WTC11 (cell line): Measurements from ENCODE around the gene UPF2. TPM values are rescaled to one million over a fixed set of nuclear protein-coding genes. Genes with fewer than 3 reads are reported as not detected.

ENCODE experiments used
- ATAC-seq: fragments of 200-7000 bp; cut with Tn5 transposase; 2 replicates; pipeline ENCODE4 v1.10.0; 2021; ENCODE audit warnings: mild to moderate bottlenecking, moderate library complexity
- CTCF ChIA-PET: fragments of 300-600 bp; sonication (Branson Sonifier 250); formaldehyde crosslinking; loops from one replicate; lab custom pipeline; 2021; ENCODE audit warnings: antibody characterized with exemption; lab: Charles Lee
- POLR2A ChIA-PET: fragments of 350-600 bp; sonication (Branson Sonifier 250); formaldehyde crosslinking; loops from one replicate; lab custom pipeline; 2021; ENCODE audit warnings: antibody characterized with exemption; lab: Charles Lee
- DNase-seq: peaks from one replicate; pipeline ENCODE4 v3.0.0; 2021; ENCODE audit warnings: low spot score
- H3K27ac Mint-ChIP-seq: 2 replicates; pipeline ENCODE4 v1.8.0; 2021; ENCODE audit warnings: mixed read lengths
- H3K27me3 Mint-ChIP-seq: 2 replicates; pipeline ENCODE4 v1.8.0; 2021; ENCODE audit warnings: low read depth, mild to moderate bottlenecking, moderate library complexity, mixed read lengths
- H3K36me3 Mint-ChIP-seq: 2 replicates; pipeline ENCODE4 v1.8.0; 2021; ENCODE audit warnings: mixed read lengths
- H3K4me1 Mint-ChIP-seq: 2 replicates; pipeline ENCODE4 v1.8.0; 2022; ENCODE audit warnings: mixed read lengths
- H3K4me3 Mint-ChIP-seq: 2 replicates; pipeline ENCODE4 v1.8.0; 2021; ENCODE audit warnings: mild to moderate bottlenecking, moderate library complexity, mixed read lengths
- H3K9me3 Mint-ChIP-seq: 2 replicates; pipeline ENCODE4 v1.8.0; 2021; ENCODE audit warnings: mixed read lengths
- ARID4B ChIP-seq: sonication (generic); formaldehyde crosslinking; IDR thresholded peaks from 2 replicates; pipeline ENCODE4 v1.8.0; 2023; ENCODE audit warnings: missing genetic modification reagents, mild to moderate bottlenecking, borderline replicate concordance
- CREB1 ChIP-seq: sonication (generic); formaldehyde crosslinking; IDR thresholded peaks from 2 replicates; pipeline ENCODE4 v1.8.0; 2023; ENCODE audit warnings: mild to moderate bottlenecking, missing genetic modification reagents
- ESRRA ChIP-seq: sonication (generic); formaldehyde crosslinking; IDR thresholded peaks from 2 replicates; pipeline ENCODE4 v1.8.1; 2022; ENCODE audit warnings: mild to moderate bottlenecking, missing genetic modification reagents, borderline replicate concordance
- ETV6 ChIP-seq: sonication (generic); formaldehyde crosslinking; IDR thresholded peaks from 2 replicates; pipeline ENCODE4 v1.8.1; 2022; ENCODE audit warnings: mild to moderate bottlenecking, missing genetic modification reagents
- FOXJ3 ChIP-seq: sonication (generic); formaldehyde crosslinking; IDR thresholded peaks from 2 replicates; pipeline ENCODE4 v1.9.0; 2021; ENCODE audit warnings: missing genetic modification reagents, mild to moderate bottlenecking, borderline replicate concordance
- GRHL2 ChIP-seq: fragments of 250-450 bp; sonication (Bioruptor Pico); IDR thresholded peaks from 2 replicates; pipeline ENCODE4 v1.8.0; 2022; ENCODE audit warnings: mild to moderate bottlenecking, moderate library complexity; ENCODE audit not compliant: insufficient replicate concordance, severe bottlenecking
- NR2C2 ChIP-seq: sonication (generic); formaldehyde crosslinking; IDR thresholded peaks from 2 replicates; pipeline ENCODE4 v1.8.0; 2022; ENCODE audit warnings: mild to moderate bottlenecking, missing genetic modification reagents
- PRRX2 ChIP-seq: fragments of 250-450 bp; sonication (Bioruptor Pico); IDR thresholded peaks from 2 replicates; pipeline ENCODE4 v1.8.0; 2021; ENCODE audit warnings: mild to moderate bottlenecking
- RORB ChIP-seq: fragments of 250-450 bp; sonication (Bioruptor Pico); IDR thresholded peaks from 2 replicates; pipeline ENCODE4 v1.9.0; 2021; ENCODE audit warnings: mild to moderate bottlenecking
- ZBTB21 ChIP-seq: sonication (generic); formaldehyde crosslinking; IDR thresholded peaks from 2 replicates; pipeline ENCODE4 v1.8.1; 2023; ENCODE audit warnings: mild to moderate bottlenecking, missing genetic modification reagents, borderline replicate concordance
- ZNF396 ChIP-seq: fragments of 250-450 bp; sonication (Bioruptor Pico); IDR thresholded peaks from 2 replicates; pipeline ENCODE4 v1.8.0; 2021; ENCODE audit warnings: mild to moderate bottlenecking, moderate library complexity, borderline replicate concordance
- ZNF425 ChIP-seq: fragments of 250-450 bp; sonication (Bioruptor Pico); conservative IDR thresholded peaks from 2 replicates; pipeline ENCODE4 v1.9.0; 2021; ENCODE audit warnings: mild to moderate bottlenecking
- ZNF512 ChIP-seq: sonication (generic); formaldehyde crosslinking; IDR thresholded peaks from 2 replicates; pipeline ENCODE4 v1.8.1; 2022; ENCODE audit warnings: missing genetic modification reagents, borderline replicate concordance
- ZNF532 ChIP-seq: fragments of 250-450 bp; sonication (Bioruptor Pico); IDR thresholded peaks from 2 replicates; pipeline ENCODE4 v1.9.0; 2021; ENCODE audit warnings: mild to moderate bottlenecking, borderline replicate concordance
- total RNA-seq: library from RNA; stranded (reverse); gene quantifications from 3 replicates; pipeline ENCODE4 v1.2.3, GENCODE V29; 2021
- TF ChIP-seq, protein P1 (sequence below): sonication (generic); formaldehyde crosslinking; IDR thresholded peaks from 2 replicates; pipeline ENCODE4 v1.8.1; 2023; ENCODE audit warnings: mild to moderate bottlenecking, missing genetic modification reagents, moderate library complexity
- TF ChIP-seq, protein P2 (sequence below): sonication (generic); formaldehyde crosslinking; conservative IDR thresholded peaks from 2 replicates; pipeline ENCODE4 v1.8.1; 2023; ENCODE audit warnings: mild to moderate bottlenecking, low read depth, missing genetic modification reagents, moderate library complexity

UPF2 gene
- total RNA-seq, 1 experiment from 2014 or later: 24.3 TPM

- Mint-ChIP-seq H3K27me3 (no peaks in the 10 kb centered on the region), H3K4me1 (no peaks in the 10 kb centered on the region), H3K4me3 (no peak overlapping the region), H3K36me3 (peaks cover 5% of the 10 kb centered on the region), H3K27ac (no peak overlapping the region), H3K9me3 (no peaks in the 10 kb centered on the region)
- ATAC-seq (no peak), DNase-seq (no peak)
- CTCF ChIA-PET: no interaction called here
- TF ChIP-seq ZNF425 (CRISPR knock-in tag) (no peak), GRHL2 (no peak), ZBTB21 (CRISPR knock-in tag) (no peak), ESRRA (no peak), RORB (CRISPR knock-in tag) (no peak)
- TF ChIP-seq, protein P1, sequence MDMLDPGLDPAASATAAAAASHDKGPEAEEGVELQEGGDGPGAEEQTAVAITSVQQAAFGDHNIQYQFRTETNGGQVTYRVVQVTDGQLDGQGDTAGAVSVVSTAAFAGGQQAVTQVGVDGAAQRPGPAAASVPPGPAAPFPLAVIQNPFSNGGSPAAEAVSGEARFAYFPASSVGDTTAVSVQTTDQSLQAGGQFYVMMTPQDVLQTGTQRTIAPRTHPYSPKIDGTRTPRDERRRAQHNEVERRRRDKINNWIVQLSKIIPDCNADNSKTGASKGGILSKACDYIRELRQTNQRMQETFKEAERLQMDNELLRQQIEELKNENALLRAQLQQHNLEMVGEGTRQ (CRISPR knock-in tag): no peak
- POLR2A ChIA-PET: no interaction called here
Observed at GRCh38 chr10:12019283-12019971, 23.2 kb downstream of the UPF2 start.

DNA sequence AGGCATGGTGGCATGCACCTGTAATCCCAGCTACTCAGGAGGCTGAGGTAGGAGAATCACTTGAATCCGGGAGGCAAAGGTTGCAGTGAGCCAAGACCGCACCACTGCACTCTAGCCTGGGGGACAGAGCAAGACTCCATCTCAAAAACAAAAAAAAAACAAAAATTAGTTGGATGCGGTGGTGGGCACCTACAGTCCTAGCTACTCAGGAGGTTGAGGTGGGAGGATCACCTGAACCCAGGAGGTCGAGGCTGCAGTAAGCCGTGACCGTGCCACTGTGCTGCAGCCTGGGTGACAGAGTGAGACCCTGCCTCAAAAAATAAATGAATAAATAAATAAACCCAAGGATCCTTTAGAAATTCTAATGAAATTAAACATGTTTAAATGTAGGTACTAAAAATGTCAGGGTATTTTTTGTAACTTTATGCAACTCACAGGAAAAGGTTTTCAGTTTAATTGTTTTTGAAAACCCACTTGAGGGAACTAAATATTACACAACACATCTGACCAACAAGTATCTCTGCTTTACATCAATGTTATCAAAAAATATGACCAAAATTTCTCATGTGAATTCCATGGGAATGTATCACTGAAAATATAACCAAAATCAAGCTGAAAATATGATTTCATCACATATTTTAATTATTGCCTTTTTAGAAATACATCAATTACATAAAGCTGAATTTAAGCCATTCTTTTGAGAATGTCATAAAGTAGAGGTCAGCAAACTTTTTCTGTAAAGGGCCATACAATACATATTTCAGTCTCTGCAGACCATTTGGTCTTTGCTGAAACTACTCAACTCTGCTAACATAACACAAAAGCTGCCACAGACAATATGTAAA is 23.9 kb downstream of the UPF2 start:
- Mint-ChIP-seq H3K9me3 (no peaks in the 10 kb centered on the region), H3K36me3 (peaks cover 9% of the 10 kb centered on the region), H3K27me3 (no peaks in the 10 kb centered on the region), H3K27ac (0 out of 2 replicates have a peak overlapping the region, but pooled peaks have one; percentile 63), H3K4me1 (no peaks in the 10 kb centered on the region), H3K4me3 (no peak overlapping the region)
- CTCF ChIA-PET: no interaction called here
- DNase-seq (no peak), ATAC-seq (no peak)
- POLR2A ChIA-PET: no interaction called here
- TF ChIP-seq ARID4B (CRISPR knock-in tag) (no peak), ZNF396 (no peak), GRHL2 (no peak), NR2C2 (CRISPR knock-in tag) (no peak), ZNF512 (no peak), ETV6 (no peak), CREB1 (CRISPR knock-in tag) (no peak), PRRX2 (CRISPR knock-in tag) (no peak), FOXJ3 (CRISPR knock-in tag) (no peak), ZNF532 (no peak)
- TF ChIP-seq, protein P2, sequence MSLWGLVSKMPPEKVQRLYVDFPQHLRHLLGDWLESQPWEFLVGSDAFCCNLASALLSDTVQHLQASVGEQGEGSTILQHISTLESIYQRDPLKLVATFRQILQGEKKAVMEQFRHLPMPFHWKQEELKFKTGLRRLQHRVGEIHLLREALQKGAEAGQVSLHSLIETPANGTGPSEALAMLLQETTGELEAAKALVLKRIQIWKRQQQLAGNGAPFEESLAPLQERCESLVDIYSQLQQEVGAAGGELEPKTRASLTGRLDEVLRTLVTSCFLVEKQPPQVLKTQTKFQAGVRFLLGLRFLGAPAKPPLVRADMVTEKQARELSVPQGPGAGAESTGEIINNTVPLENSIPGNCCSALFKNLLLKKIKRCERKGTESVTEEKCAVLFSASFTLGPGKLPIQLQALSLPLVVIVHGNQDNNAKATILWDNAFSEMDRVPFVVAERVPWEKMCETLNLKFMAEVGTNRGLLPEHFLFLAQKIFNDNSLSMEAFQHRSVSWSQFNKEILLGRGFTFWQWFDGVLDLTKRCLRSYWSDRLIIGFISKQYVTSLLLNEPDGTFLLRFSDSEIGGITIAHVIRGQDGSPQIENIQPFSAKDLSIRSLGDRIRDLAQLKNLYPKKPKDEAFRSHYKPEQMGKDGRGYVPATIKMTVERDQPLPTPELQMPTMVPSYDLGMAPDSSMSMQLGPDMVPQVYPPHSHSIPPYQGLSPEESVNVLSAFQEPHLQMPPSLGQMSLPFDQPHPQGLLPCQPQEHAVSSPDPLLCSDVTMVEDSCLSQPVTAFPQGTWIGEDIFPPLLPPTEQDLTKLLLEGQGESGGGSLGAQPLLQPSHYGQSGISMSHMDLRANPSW (CRISPR knock-in tag): no peak
